Medulla oblongata (tissue), 1 donor: ENCODE results near the gene DNAAF8.
"Not testable (repeated sequence)": the region's sequence is repeated elsewhere in the genome, so short reads cannot be mapped to it uniquely, and the experiment has no call there.

Experiments used
- DNase-seq: peaks from one replicate; pipeline ENCODE4 v3.0.0-alpha.2; 2015; ENCODE audit errors: extremely low spot score

DNAAF8 gene

GRCh38 chr16:4783251-4783950 lies 49.1 kb downstream of the DNAAF8 start:
- no peak for DNase-seq

- DNase-seq, result no peak
These were observed 49.6 kb downstream of the DNAAF8 start for GRCh38 chr16:4783951-4784336.

GRCh38 chr16:4784444-4784987 lies 50.2 kb downstream of the DNAAF8 start:
- not testable (repeated sequence) for DNase-seq

GRCh38 chr16:4785758-4786433 lies 51.6 kb downstream of the DNAAF8 start:
- no peak for DNase-seq

- no peak for DNase-seq
These were observed 52.7 kb downstream of the DNAAF8 start for GRCh38 chr16:4787068-4787467.

- DNase-seq, result no peak
These were observed 53.5 kb downstream of the DNAAF8 start, which contains the start of gene SEPTIN12 for GRCh38 chr16:4787627-4788482. SEPTIN12 (minus strand) TSS chr16:4788345; CDS start chr16:4787645, 700 bp downstream.

- no peak for DNase-seq
These were observed 54.2 kb downstream of the DNAAF8 start for GRCh38 chr16:4788489-4788889.

- DNase-seq, result no peak
These were observed 54.6 kb downstream of the DNAAF8 start for GRCh38 chr16:4788910-4789309.

GRCh38 chr16:4790261-4790660 lies 55.9 kb downstream of the DNAAF8 start:
- DNase-seq, result no peak

- DNase-seq, result no peak
These were observed 56.5 kb downstream of the DNAAF8 start for GRCh38 chr16:4790871-4791270.

GRCh38 chr16:4792951-4793513 lies 58.7 kb downstream of the DNAAF8 start:
- DNase-seq, result no peak

- no peak for DNase-seq
These were observed 61.0 kb downstream of the DNAAF8 start, which contains the start of gene SMIM22 for GRCh38 chr16:4795181-4795827. SMIM22 (plus strand) TSS chr16:4795369; CDS start chr16:4795735, 366 bp downstream.

GRCh38 chr16:4795828-4796572 lies 61.7 kb downstream of the DNAAF8 start:
- DNase-seq, result no peak

- DNase-seq, result no peak
These were observed 62.9 kb downstream of the DNAAF8 start for GRCh38 chr16:4796982-4797804.

GRCh38 chr16:4797805-4798252 lies 63.5 kb downstream of the DNAAF8 start:
- DNase-seq, result no peak

GRCh38 chr16:4798456-4798855 lies 64.1 kb downstream of the DNAAF8 start:
- no peak for DNase-seq
